GM21576 (cell line): ENCODE measurements around the gene THOC6.

Source experiments
- ATAC-seq: cut with Tn5 transposase; IDR thresholded peaks from one replicate; pipeline ENCODE4 v1.9.1; 2021; ENCODE audit warnings: mild to moderate bottlenecking, moderate library complexity; ENCODE audit not compliant: unreplicated experiment

The THOC6 gene

GRCh38 chr16:3029491-3030221 lies 5.8 kb downstream of the THOC6 start:
- ATAC-seq, result no peak

GRCh38 chr16:3030222-3031212 lies 6.7 kb downstream of the THOC6 start:
- ATAC-seq, result no peak

- ATAC-seq, result no peak
Measured at GRCh38 chr16:3032624-3033023, 8.8 kb downstream of the THOC6 start.

GRCh38 chr16:3035289-3035971 lies 11.6 kb downstream of the THOC6 start:
- no peak for ATAC-seq

GRCh38 chr16:3035972-3036725 lies 12.3 kb downstream of the THOC6 start:
- ATAC-seq, result no peak

GRCh38 chr16:3036726-3037315 lies 13.0 kb downstream of the THOC6 start, which contains the start of gene BICDL2:
BICDL2 (minus strand) TSS chr16:3036944; CDS start chr16:3035496, 1,448 bp downstream.
- no peak for ATAC-seq

- no peak for ATAC-seq
Measured at GRCh38 chr16:3038256-3038655, 14.4 kb downstream of the THOC6 start.

- ATAC-seq, result no peak
Measured at GRCh38 chr16:3038896-3039295, 15.1 kb downstream of the THOC6 start.

GRCh38 chr16:3042376-3042775 lies 18.5 kb downstream of the THOC6 start:
- no peak for ATAC-seq

GRCh38 chr16:3044708-3045107 lies 20.9 kb downstream of the THOC6 start:
- no peak for ATAC-seq

GRCh38 chr16:3045758-3046640 lies 22.2 kb downstream of the THOC6 start, which contains the start of gene MMP25:
MMP25 (plus strand) TSS chr16:3046561; CDS start chr16:3046918, 357 bp downstream.
- ATAC-seq, result no peak

GRCh38 chr16:3046641-3047386 lies 23.0 kb downstream of the THOC6 start:
- ATAC-seq, result no peak

GRCh38 chr16:3047387-3047720 lies 23.5 kb downstream of the THOC6 start:
- ATAC-seq, result no peak

- no peak for ATAC-seq
Measured at GRCh38 chr16:3049921-3050481, 26.2 kb downstream of the THOC6 start.

GRCh38 chr16:3050487-3050886 lies 26.7 kb downstream of the THOC6 start:
- no peak for ATAC-seq

- no peak for ATAC-seq
Measured at GRCh38 chr16:3051009-3051408, 27.2 kb downstream of the THOC6 start.

- no peak for ATAC-seq
Measured at GRCh38 chr16:3051494-3051893, 27.7 kb downstream of the THOC6 start.
